Measurements from ENCODE around the gene TPD52L1. TPM values are rescaled to one million over a fixed set of nuclear protein-coding genes. Genes with fewer than 3 reads are reported as not detected.
A peak's percentile ranks its signal among the peaks of the same experiment; 100 is the strongest.
"Not testable (repeated sequence)": the region's sequence is repeated elsewhere in the genome, so short reads cannot be mapped to it uniquely, and the experiment has no call there.

Gene TPD52L1
- polyA plus RNA-seq, 1 donor, result 46.1 TPM

- no peak for DNase-seq (ENCODE audit: low read depth)
Measured at GRCh38 chr6:125270380-125270779, 116.8 kb downstream of the TPD52L1 start.

- no peak for DNase-seq (ENCODE audit: low read depth)
Measured at GRCh38 chr6:125271486-125272159, 118.0 kb downstream of the TPD52L1 start.

GRCh38 chr6:125273251-125273650, 119.7 kb downstream of the TPD52L1 start:
- DNase-seq (ENCODE audit: low read depth), result no peak

- DNase-seq (ENCODE audit: low read depth), result no peak
Measured at GRCh38 chr6:125273965-125274364, 120.4 kb downstream of the TPD52L1 start.

GRCh38 chr6:125274935-125275334, 121.4 kb downstream of the TPD52L1 start:
- DNase-seq (ENCODE audit: low read depth), result no peak

- no peak for DNase-seq (ENCODE audit: low read depth)
Measured at GRCh38 chr6:125275779-125276178, 122.2 kb downstream of the TPD52L1 start.

- DNase-seq (ENCODE audit: low read depth), result no peak
Measured at GRCh38 chr6:125277838-125278237, 124.3 kb downstream of the TPD52L1 start.

GRCh38 chr6:125279961-125280360, 126.4 kb downstream of the TPD52L1 start:
- no peak for DNase-seq (ENCODE audit: low read depth)

- not testable (repeated sequence) for DNase-seq (ENCODE audit: low read depth)
Measured at GRCh38 chr6:125280370-125281035, 126.9 kb downstream of the TPD52L1 start.

- not testable (repeated sequence) for DNase-seq (ENCODE audit: low read depth)
Measured at GRCh38 chr6:125282470-125282869, 128.9 kb downstream of the TPD52L1 start.

GRCh38 chr6:125285353-125285752, 131.8 kb downstream of the TPD52L1 start:
- DNase-seq (ENCODE audit: low read depth), result no peak

GRCh38 chr6:125285936-125286335, 132.4 kb downstream of the TPD52L1 start:
- DNase-seq (ENCODE audit: low read depth), result no peak

- no peak for DNase-seq (ENCODE audit: low read depth)
Measured at GRCh38 chr6:125287718-125288117, 134.1 kb downstream of the TPD52L1 start.

- DNase-seq (ENCODE audit: low read depth), result no peak
Measured at GRCh38 chr6:125293587-125293986, 140.0 kb downstream of the TPD52L1 start.

GRCh38 chr6:125294036-125294435, 140.5 kb downstream of the TPD52L1 start:
- no peak for DNase-seq (ENCODE audit: low read depth)

GRCh38 chr6:125294925-125295324, 141.4 kb downstream of the TPD52L1 start:
- DNase-seq (ENCODE audit: low read depth), result no peak

GRCh38 chr6:125296471-125296870, 142.9 kb downstream of the TPD52L1 start:
- no peak for DNase-seq (ENCODE audit: low read depth)

- DNase-seq (ENCODE audit: low read depth), result no peak
Measured at GRCh38 chr6:125299257-125299656, 145.7 kb downstream of the TPD52L1 start.

GRCh38 chr6:125300992-125301434, 147.4 kb downstream of the TPD52L1 start:
- no peak for DNase-seq (ENCODE audit: low read depth)

- peak; percentile 25 for DNase-seq (ENCODE audit: low read depth)
Measured at GRCh38 chr6:125301435-125302391, 148.1 kb downstream of the TPD52L1 start, which contains the start of gene HDDC2. Gene HDDC2 (minus strand): TSS chr6:125301967. CDS start chr6:125301932, 35 bp downstream.

- no peak for DNase-seq (ENCODE audit: low read depth)
Measured at GRCh38 chr6:125302840-125303511, 149.4 kb downstream of the TPD52L1 start.

GRCh38 chr6:125303512-125303854, 149.9 kb downstream of the TPD52L1 start:
- no peak for DNase-seq (ENCODE audit: low read depth)

Data from forelimb muscle (tissue), 1 donor.